Measurements from ENCODE around the gene IL5. TPM values are rescaled to one million over a fixed set of nuclear protein-coding genes. Genes with fewer than 3 reads are reported as not detected.

The IL5 gene
- total RNA-seq, 2 experiments from 2014 or later: not detected

DNA sequence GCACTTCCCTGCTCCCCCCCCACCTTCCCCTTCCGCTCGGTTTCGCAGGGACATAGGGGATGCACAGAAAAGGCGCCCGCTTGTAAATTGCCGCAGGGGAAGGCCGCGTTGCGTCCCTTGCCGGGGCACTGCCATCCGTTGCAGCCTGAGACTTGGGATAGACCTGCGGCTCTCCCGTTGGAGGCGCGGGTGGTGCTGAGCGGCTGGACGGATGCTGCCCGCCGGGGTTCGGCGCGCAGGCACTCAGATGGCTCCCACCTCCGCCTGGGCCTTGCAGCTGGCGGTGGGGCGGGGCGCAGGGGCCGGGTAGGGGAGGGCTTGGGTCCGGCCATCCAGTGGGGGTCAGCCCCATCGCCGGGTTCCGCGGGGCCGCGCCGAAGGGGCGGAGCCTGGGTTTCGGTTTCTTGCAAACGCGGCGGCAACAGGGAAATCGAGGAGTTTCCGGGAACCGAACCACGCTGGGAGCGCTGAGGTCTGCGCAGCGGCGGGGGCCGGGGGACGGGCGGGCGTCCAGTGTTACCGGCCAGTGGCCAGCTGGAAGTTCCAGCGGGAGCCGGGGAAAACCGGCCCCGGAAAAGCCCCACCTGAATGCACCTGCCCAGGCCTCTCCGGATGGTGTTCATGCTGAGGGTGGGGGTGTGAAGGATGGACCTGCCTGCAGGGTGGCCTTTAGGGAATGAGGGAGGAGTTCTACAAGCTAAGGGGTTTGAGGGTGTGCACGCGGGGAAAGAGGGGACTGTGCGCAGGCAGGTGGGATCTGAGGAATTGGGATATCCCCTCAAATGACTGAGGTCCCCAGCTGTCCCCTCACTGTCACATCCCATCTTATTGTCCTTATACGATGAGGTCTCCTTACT, 46.5 kb downstream of the IL5 start:
- H3K36me3 Mint-ChIP-seq (ENCODE audit: low read depth): no peaks in the 10 kb centered on the region
- peaks cover 51% of the 10 kb centered on the region for H3K4me1 Mint-ChIP-seq (ENCODE audit: low read depth)
- H3K27me3 Mint-ChIP-seq (ENCODE audit: low read depth): no peaks in the 10 kb centered on the region
- intact Hi-C loops (cut with micrococcal nuclease): loop anchor here (1.0 to 10.0 kb wide), 5 partner anchors 9 to 1112 kb away; partner anchors contain the start of genes FNIP1, RAD50 and SLC22A4
- H3K27ac Mint-ChIP-seq: peak overlapping the region; percentile 91
- DNase-seq: peak; percentile 53
- no peaks in the 10 kb centered on the region for H3K9me3 Mint-ChIP-seq
- peak overlapping the region; percentile 84 for H3K4me3 Mint-ChIP-seq
- CTCF ChIA-PET: interaction anchor here (0.9 to 13.3 kb wide), 8 partner anchors 9 to 257 kb away, joined by 3 to 466 read pairs (median 11); no protein-coding TSS in a partner anchor

DNA sequence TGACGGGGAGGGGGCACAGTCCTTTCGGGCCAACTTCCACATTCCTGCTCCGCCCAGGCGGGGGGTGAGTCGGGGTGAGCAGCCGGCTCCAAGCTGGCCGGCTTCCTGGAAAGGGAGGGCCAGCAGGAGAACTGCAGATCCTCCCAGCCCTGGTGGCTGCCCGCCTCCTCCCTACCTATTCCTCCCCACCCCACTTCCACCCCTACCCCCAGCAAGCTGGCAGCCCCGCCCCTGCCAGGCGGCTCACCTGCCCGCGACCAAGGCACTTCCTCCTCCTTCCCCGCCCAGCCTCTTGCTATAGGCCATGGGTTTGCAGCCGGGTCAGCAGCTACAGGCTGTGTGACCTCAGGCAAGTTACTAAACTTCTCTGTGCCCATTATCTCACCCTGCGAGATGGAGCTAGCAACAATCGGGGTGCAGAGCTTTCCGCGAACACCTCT, 47.1 kb downstream of the IL5 start:
- Mint-ChIP-seq H3K4me3 (peak overlapping the region; percentile 84), H3K4me1 (ENCODE audit: low read depth) (peaks cover 57% of the 10 kb centered on the region), H3K27ac (peak overlapping the region; percentile 91), H3K36me3 (ENCODE audit: low read depth) (no peaks in the 10 kb centered on the region), H3K27me3 (ENCODE audit: low read depth) (no peaks in the 10 kb centered on the region), H3K9me3 (no peaks in the 10 kb centered on the region)
- DNase-seq: peak; percentile 93
- intact Hi-C loops (cut with micrococcal nuclease): loop anchor here (1.0 to 10.0 kb wide), 5 partner anchors 8 to 1111 kb away; partner anchors contain the start of genes FNIP1, RAD50 and SLC22A4
- CTCF ChIA-PET: interaction anchor here (0.9 to 13.3 kb wide), 6 partner anchors 9 to 224 kb away, joined by 3 to 466 read pairs (median 42); no protein-coding TSS in a partner anchor

- H3K4me3 Mint-ChIP-seq: peak overlapping the region; percentile 84
- intact Hi-C loops (cut with micrococcal nuclease): loop anchor here (1.0 to 10.0 kb wide), 7 partner anchors 7 to 1111 kb away; partner anchors contain the start of genes FNIP1, RAD50 and SLC22A4
- DNase-seq: peak; percentile 79
- no peaks in the 10 kb centered on the region for H3K36me3 Mint-ChIP-seq (ENCODE audit: low read depth)
- no peaks in the 10 kb centered on the region for H3K27me3 Mint-ChIP-seq (ENCODE audit: low read depth)
- peaks cover 56% of the 10 kb centered on the region for H3K4me1 Mint-ChIP-seq (ENCODE audit: low read depth)
- peak overlapping the region; percentile 91 for H3K27ac Mint-ChIP-seq
- no peaks in the 10 kb centered on the region for H3K9me3 Mint-ChIP-seq
- CTCF ChIA-PET: interaction anchor here (1.3 to 13.3 kb wide), 6 partner anchors 8 to 257 kb away, joined by 3 to 466 read pairs (median 42); no protein-coding TSS in a partner anchor
These were observed 47.6 kb downstream of the IL5 start for GRCh38 chr5:132495667-132496190.

GRCh38 chr5:132493821-132494220, 49.5 kb downstream of the IL5 start:
- no peak for DNase-seq
- CTCF ChIA-PET: interaction anchor here (1.0 to 13.3 kb wide), 3 partner anchors 68 to 103 kb away, joined by 3 to 466 read pairs (median 76); no protein-coding TSS in a partner anchor
- peak overlapping the region; percentile 91 for H3K27ac Mint-ChIP-seq
- H3K36me3 Mint-ChIP-seq (ENCODE audit: low read depth): peaks cover 12% of the 10 kb centered on the region
- no peak overlapping the region for H3K4me3 Mint-ChIP-seq
- intact Hi-C loops (cut with micrococcal nuclease): loop anchor here (1.0 to 10.0 kb wide), 6 partner anchors 28 to 1109 kb away; partner anchors contain the start of gene FNIP1
- peaks cover 53% of the 10 kb centered on the region for H3K4me1 Mint-ChIP-seq (ENCODE audit: low read depth)
- H3K9me3 Mint-ChIP-seq: no peaks in the 10 kb centered on the region
- H3K27me3 Mint-ChIP-seq (ENCODE audit: low read depth): no peaks in the 10 kb centered on the region

- DNase-seq: no peak
- CTCF ChIA-PET: interaction anchor here (0.7 to 10.0 kb wide), 5 partner anchors 7 to 217 kb away, joined by 3 to 76 read pairs (median 4); no protein-coding TSS in a partner anchor
- Mint-ChIP-seq H3K36me3 (ENCODE audit: low read depth) (peaks cover 18% of the 10 kb centered on the region), H3K9me3 (no peaks in the 10 kb centered on the region), H3K27ac (peak overlapping the region; percentile 91), H3K4me3 (no peak overlapping the region), H3K27me3 (ENCODE audit: low read depth) (no peaks in the 10 kb centered on the region), H3K4me1 (ENCODE audit: low read depth) (peaks cover 52% of the 10 kb centered on the region)
- intact Hi-C loops (cut with micrococcal nuclease): loop anchor here (5.0 to 10.0 kb wide), 3 partner anchors 698 to 1108 kb away; partner anchors contain the start of gene FNIP1
These were observed 50.1 kb downstream of the IL5 start for GRCh38 chr5:132493241-132493640.

DNA sequence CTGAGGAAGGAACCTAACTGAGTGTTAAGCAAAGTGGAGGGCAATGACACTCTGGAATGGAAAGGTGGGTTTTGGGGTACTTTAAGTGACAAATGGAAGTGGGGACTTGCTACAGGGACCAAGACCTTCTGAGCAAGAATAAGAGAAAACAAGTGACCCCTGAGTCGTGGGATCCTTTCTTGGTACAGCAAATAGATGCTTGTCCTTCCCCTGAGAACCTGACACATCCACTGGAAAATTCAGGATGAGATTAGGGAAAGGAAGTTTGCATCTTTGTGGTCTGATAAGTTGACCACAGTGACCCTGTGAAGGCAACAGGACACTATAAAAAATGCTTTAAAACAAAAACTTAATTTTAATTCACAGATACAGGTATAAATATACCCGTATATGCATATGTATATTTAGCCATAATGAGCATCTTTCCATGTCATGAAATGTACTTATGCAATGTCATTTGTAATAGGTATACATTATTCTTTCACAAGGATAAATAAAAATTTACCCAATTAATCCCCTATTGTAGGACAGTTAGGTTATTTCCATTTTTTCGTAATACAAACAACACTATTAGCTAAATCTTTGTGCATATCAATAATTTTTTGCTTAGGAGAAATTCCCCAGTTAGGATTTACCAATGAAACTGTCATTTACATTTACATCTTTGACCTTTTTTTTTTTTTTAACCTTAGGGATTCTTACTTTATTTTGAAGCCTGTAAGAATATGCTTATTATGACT, 50.8 kb downstream of the IL5 start:
- peaks cover 25% of the 10 kb centered on the region for H3K36me3 Mint-ChIP-seq (ENCODE audit: low read depth)
- CTCF ChIA-PET: interaction anchor here (0.6 to 10.0 kb wide), 10 partner anchors 8 to 217 kb away, joined by 3 to 76 read pairs (median 4); no protein-coding TSS in a partner anchor
- H3K9me3 Mint-ChIP-seq: no peaks in the 10 kb centered on the region

More for the DNA sequence above, 50.8 kb downstream of the IL5 start:
- H3K4me1 Mint-ChIP-seq (ENCODE audit: low read depth): peaks cover 51% of the 10 kb centered on the region
- intact Hi-C loops (cut with micrococcal nuclease): loop anchor here (5.0 to 10.0 kb wide), 3 partner anchors 698 to 1108 kb away; partner anchors contain the start of gene FNIP1
- no peaks in the 10 kb centered on the region for H3K27me3 Mint-ChIP-seq (ENCODE audit: low read depth)
- peak overlapping the region; percentile 83 for H3K4me3 Mint-ChIP-seq
- H3K27ac Mint-ChIP-seq: peak overlapping the region; percentile 97
- DNase-seq: no peak

Other genes with a start within 250 kb of the IL5 start
- 1 to 10 TPM; 1.9 to 2.0 TPM for gene SLC22A4, start 249.1 kb downstream of the IL5 start, total RNA-seq
- gene SLC22A5, start 173.8 kb downstream of the IL5 start, total RNA-seq: 1 to 10 TPM; 3.1 to 3.6 TPM
- 10 to 100 TPM; 84.3 to 88.4 TPM for gene IRF1, start 52.7 kb downstream of the IL5 start, total RNA-seq
- 10 to 100 TPM; 39.1 to 42.4 TPM for gene RAD50, start 13.5 kb upstream of the IL5 start, total RNA-seq
- gene IL13, start 114.7 kb upstream of the IL5 start, total RNA-seq: under 1 TPM; 0.24 to 0.49 TPM
- not detected for gene IL4, start 130.5 kb upstream of the IL5 start, total RNA-seq
- gene KIF3A, start 194.0 kb upstream of the IL5 start, total RNA-seq: 1 to 10 TPM; 5.0 to 6.1 TPM
- 1 to 10 TPM; 1.4 to 2.5 TPM for gene CCNI2, start 203.9 kb upstream of the IL5 start, total RNA-seq
- gene SEPTIN8, start 233.7 kb upstream of the IL5 start, total RNA-seq: 10 to 100 TPM; 24.9 to 29.2 TPM

Data from activated naive CD4-positive, alpha-beta T cell treated with anti-CD3 and anti-CD28 coated beads for 36 hours (primary cell).